A673 (cell line): Measurements from ENCODE around the gene DPP10. TPM values are rescaled to one million over a fixed set of nuclear protein-coding genes. Genes with fewer than 3 reads are reported as not detected.

Source experiments
- BruUV-seq: library from RNA; stranded (reverse); fragments of 400-500 nt; replicated peaks from 2 replicates; lab custom pipeline; 2021; lab: Mats Ljungman, UMichigan
- CTCF ChIA-PET: fragments of 300-600 bp; sonication (Branson Sonifier 250); formaldehyde crosslinking; loops from one replicate; lab custom pipeline; 2022; ENCODE audit warnings: antibody characterized with exemption; lab: Charles Lee
- POLR2A ChIA-PET: fragments of 300-600 bp; sonication (Branson Sonifier 250); formaldehyde crosslinking; loops from one replicate; lab custom pipeline; 2022; ENCODE audit warnings: antibody characterized with exemption; ENCODE audit not compliant: low non-redundant PET; lab: Charles Lee
- DNase-seq: peaks from one replicate; pipeline ENCODE4 v3.0.0-alpha.2; 2015; ENCODE audit warnings: low spot score
- H3K27ac ChIP-seq: fragments of 200-600 bp; sonication (generic); 2 replicates; pipeline ENCODE4 v1.5.1; 2016; ENCODE audit warnings: mixed run types, low read depth, mild to moderate bottlenecking, mixed read lengths, antibody characterized with exemption, low read length; ENCODE audit not compliant: poor library complexity, severe bottlenecking
- H3K27me3 ChIP-seq: fragments of 200-600 bp; sonication (generic); replicated peaks from 2 replicates; pipeline ENCODE4 v1.6.1; 2017; ENCODE audit warnings: mixed run types, low read depth, mild to moderate bottlenecking, mixed read lengths, antibody characterized with exemption, low read length; ENCODE audit not compliant: insufficient read depth, poor library complexity
- H3K36me3 ChIP-seq: fragments of 200-600 bp; sonication (generic); 2 replicates; pipeline ENCODE4 v1.6.1; 2016; ENCODE audit warnings: mixed run types, mild to moderate bottlenecking, mixed read lengths, antibody characterized with exemption, low read length; ENCODE audit not compliant: insufficient read depth, poor library complexity, severe bottlenecking
- H3K4me1 ChIP-seq: fragments of 200-600 bp; sonication (generic); 2 replicates; pipeline ENCODE4 v1.6.1; 2017; ENCODE audit warnings: mixed run types, mild to moderate bottlenecking, mixed read lengths, antibody characterized with exemption, low read length; ENCODE audit not compliant: insufficient read depth, poor library complexity, severe bottlenecking
- H3K4me3 ChIP-seq: fragments of 200-600 bp; sonication (generic); 2 replicates; pipeline ENCODE4 v1.5.1; 2016; ENCODE audit warnings: low read depth, mixed run types, mild to moderate bottlenecking, mixed read lengths, low read length; ENCODE audit not compliant: poor library complexity, severe bottlenecking
- H3K9me3 ChIP-seq: fragments of 200-600 bp; sonication (generic); 2 replicates; pipeline ENCODE4 v1.6.1; 2016; ENCODE audit warnings: mixed run types, low read depth, mild to moderate bottlenecking, mixed read lengths, antibody characterized with exemption, low read length; ENCODE audit not compliant: poor library complexity, severe bottlenecking
- CTCF ChIP-seq: fragments of 300-800, 200-600 bp; sonication (generic); conservative IDR thresholded peaks from 2 replicates; pipeline ENCODE4 v1.5.1; 2017; ENCODE audit warnings: low read depth, mild to moderate bottlenecking, antibody characterized with exemption, low read length, moderate library complexity, mixed read lengths
- EZH2 ChIP-seq: fragments of 200-600 bp; sonication (generic); IDR thresholded peaks from 2 replicates; pipeline ENCODE4 v1.6.1; 2017; ENCODE audit warnings: borderline replicate concordance, low read depth, mild to moderate bottlenecking, mixed read lengths, antibody characterized with exemption, low read length; ENCODE audit not compliant: poor library complexity, severe bottlenecking
- intact Hi-C: fragments of 100-400 bp; cut with micrococcal nuclease; formaldehyde crosslinking; loops from one replicate; pipeline ENCODE4 v1.10.0; 2022; ENCODE audit not compliant: unreplicated experiment
- total RNA-seq: library from RNA; stranded (reverse); gene quantifications from 2 replicates; pipeline ENCODE4 v1.2.3, GENCODE V29; 2021

Gene DPP10
- total RNA-seq, 1 experiment from 2014 or later = not detected

GRCh38 chr2:115838539-115838938 lies 1396.1 kb downstream of the DPP10 start:
- H3K4me1 ChIP-seq = no peaks in the 10 kb centered on the region
- H3K27ac ChIP-seq = no peak overlapping the region
- H3K27me3 ChIP-seq = no peaks in the 10 kb centered on the region
- no peak for DNase-seq
- BruUV-seq = no TSS peak
- no peak overlapping the region for H3K4me3 ChIP-seq
- H3K9me3 ChIP-seq = peaks cover 23% of the 10 kb centered on the region
- POLR2A ChIA-PET = no interaction called here
- TF ChIP-seq CTCF (no peak), EZH2 (no peak)
- no peaks in the 10 kb centered on the region for H3K36me3 ChIP-seq
- intact Hi-C loops = no loop called here
- CTCF ChIA-PET = no interaction called here

GRCh38 chr2:115842306-115842705 lies 1399.9 kb downstream of the DPP10 start:
- no TSS peak for BruUV-seq
- H3K4me1 ChIP-seq = no peaks in the 10 kb centered on the region
- intact Hi-C loops = no loop called here
- no peak for DNase-seq
- no peak overlapping the region for H3K4me3 ChIP-seq
- no peaks in the 10 kb centered on the region for H3K27me3 ChIP-seq
- CTCF ChIA-PET = no interaction called here
- no peaks in the 10 kb centered on the region for H3K36me3 ChIP-seq
- H3K9me3 ChIP-seq = peaks cover 21% of the 10 kb centered on the region
- POLR2A ChIA-PET = no interaction called here
- no peak for TF ChIP-seq EZH2
- no peak for TF ChIP-seq CTCF
- no peak overlapping the region for H3K27ac ChIP-seq

- intact Hi-C loops = no loop called here
- Histone ChIP-seq H3K36me3 (no peaks in the 10 kb centered on the region), H3K4me3 (no peak overlapping the region), H3K27ac (no peak overlapping the region), H3K9me3 (peaks cover 9% of the 10 kb centered on the region), H3K27me3 (no peaks in the 10 kb centered on the region), H3K4me1 (no peaks in the 10 kb centered on the region)
- DNase-seq = no peak
- ChIA-PET CTCF (no interaction called here), POLR2A (no interaction called here)
- no TSS peak for BruUV-seq
- no peak for TF ChIP-seq CTCF
Measured at GRCh38 chr2:115848192-115848591, 1405.8 kb downstream of the DPP10 start.
